NCI-H446 (cell line): ENCODE data around the gene AKR1B1.

Experiments used
- DNase-seq, 2 experiments: peaks; one replicate each; lab custom pipeline; 2025; lab: John Stamatoyannopoulos, UW

The AKR1B1 gene

DNA sequence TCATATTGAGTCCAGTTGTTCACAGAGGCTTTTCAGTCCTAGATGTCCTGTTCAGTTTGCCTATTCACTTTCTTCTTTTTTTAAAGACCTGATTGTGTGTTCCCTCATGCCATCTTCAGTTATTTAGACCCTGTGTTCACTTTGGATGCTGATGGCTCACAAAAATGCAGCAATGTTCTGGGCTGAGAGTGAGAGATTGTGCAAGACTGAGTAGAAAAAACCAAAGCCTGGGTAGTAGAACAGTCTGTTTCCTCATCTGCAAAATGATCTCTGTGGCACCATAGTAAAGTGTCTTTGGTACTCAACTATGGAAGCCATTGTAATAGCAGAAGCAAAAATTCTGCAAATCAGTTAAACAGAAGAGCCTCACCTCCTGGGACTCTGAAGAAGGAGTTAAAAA lies 43.2 kb downstream of the AKR1B1 start:
- no peak for DNase-seq

GRCh38 chr7:134414109-134414508 lies 44.8 kb downstream of the AKR1B1 start:
- DNase-seq = no peak

DNA sequence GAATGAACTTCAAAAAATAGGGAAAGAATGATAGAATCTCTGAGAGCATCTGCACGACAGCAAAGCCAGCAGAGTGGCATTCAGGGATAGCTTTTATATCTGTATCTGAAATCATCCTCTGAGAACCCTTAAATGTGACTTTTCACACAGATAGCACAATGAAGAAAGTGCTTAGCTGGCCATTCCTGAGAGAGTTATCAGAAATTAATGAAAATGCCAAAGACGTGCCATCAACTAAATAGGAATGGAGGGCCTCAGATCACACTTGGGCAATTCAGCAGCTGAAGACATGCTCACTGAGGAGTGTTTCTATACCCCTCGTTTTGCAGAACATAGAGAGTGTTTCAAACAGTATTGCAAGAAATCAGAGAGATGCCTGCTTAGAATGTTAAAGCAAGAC lies 51.6 kb downstream of the AKR1B1 start:
- DNase-seq = no peak

- DNase-seq = no peak
These were observed 52.5 kb downstream of the AKR1B1 start for GRCh38 chr7:134406431-134406830.

DNA sequence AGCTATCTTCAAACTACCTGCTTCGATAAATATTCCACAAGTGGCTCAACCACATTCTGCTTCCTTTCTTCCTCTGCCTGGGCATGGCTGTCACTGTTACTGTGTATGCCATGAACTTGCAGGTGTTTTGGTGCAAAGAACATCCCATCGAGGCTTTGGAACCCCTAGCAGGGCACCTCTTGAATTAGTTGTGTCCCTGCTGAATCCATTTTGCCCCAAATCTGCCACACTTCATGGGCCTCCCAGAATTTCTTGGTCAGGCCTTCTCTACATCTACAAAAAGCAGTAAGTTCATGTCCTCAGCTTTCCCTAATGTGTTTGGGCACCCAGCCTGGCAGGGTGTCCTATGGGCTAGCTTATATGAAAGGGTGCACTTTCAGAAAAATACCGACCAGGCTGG lies 53.6 kb downstream of the AKR1B1 start:
- no peak for DNase-seq

- DNase-seq = no peak
These were observed 55.8 kb downstream of the AKR1B1 start for GRCh38 chr7:134403062-134403461.

DNA sequence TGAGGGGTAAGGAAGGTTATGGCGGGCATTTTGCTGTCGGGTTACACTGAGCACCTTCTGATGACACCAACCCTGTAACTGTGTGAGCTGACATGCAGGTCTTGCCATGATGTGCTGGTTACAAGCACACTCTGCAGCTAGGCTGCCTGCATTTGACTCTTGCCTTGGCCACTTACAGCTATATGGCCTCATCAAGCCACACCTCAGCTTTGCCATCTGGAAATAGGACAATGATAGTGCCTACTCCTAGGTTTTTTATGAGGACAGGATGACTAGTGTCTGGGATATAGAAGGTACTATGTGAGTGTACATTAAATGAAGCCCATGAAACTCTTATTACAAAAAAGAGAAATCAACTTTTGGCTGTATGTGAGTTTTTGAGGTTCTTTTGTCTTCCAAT lies 58.0 kb downstream of the AKR1B1 start:
- no peak for DNase-seq

DNA sequence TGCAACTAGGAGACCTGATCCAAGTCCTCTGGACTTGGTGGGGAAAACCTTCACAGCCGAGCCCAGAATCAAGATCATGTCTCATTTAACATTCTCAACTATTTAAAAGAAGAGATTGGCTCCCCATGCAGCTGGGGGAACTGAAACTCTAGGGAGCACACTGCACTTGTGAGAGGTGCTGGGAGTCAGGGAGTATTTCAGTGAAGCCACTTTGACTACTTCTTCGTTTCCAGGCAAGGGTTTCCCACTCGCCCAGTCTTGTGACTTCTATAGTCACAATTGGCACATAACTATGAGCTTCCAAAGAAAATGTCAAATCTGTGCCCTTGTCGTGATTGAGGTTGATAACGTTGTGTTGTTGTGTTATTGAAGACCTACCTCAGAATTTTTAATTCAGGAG lies 62.9 kb downstream of the AKR1B1 start:
- no peak for DNase-seq

- DNase-seq = no peak
These were observed 63.3 kb downstream of the AKR1B1 start for GRCh38 chr7:134395604-134396003.

GRCh38 chr7:134394056-134394455 lies 64.8 kb downstream of the AKR1B1 start:
- DNase-seq = no peak
